H9 (cell line): Measurements from ENCODE around the gene OR10G7. TPM values are rescaled to one million over a fixed set of nuclear protein-coding genes. Genes with fewer than 3 reads are reported as not detected.

Experiments
- DNase-seq: peaks from one replicate; pipeline ENCODE4 v3.0.0-alpha.2; 2017
- H2AFZ ChIP-seq: one replicate; pipeline ENCODE4 v1.6.1; 2013; ENCODE audit warnings: mild to moderate bottlenecking, low read length, control low read depth, moderate library complexity
- H2AK5ac ChIP-seq: 2 replicates; pipeline ENCODE4 v1.6.1; 2013; ENCODE audit warnings: low read length, control low read depth, mixed read lengths; ENCODE audit not compliant: insufficient read length
- H2BK120ac ChIP-seq: one replicate; pipeline ENCODE4 v1.6.1; 2013; ENCODE audit warnings: low read depth, mild to moderate bottlenecking, low read length, control low read depth, inconsistent platforms; ENCODE audit not compliant: poor library complexity, severe bottlenecking
- H2BK12ac ChIP-seq: 2 replicates; pipeline ENCODE4 v1.6.1; 2013; ENCODE audit warnings: low read length, control low read depth, mixed read lengths, low read depth; ENCODE audit not compliant: insufficient read length
- H2BK15ac ChIP-seq: 2 replicates; pipeline ENCODE4 v1.6.1; 2013; ENCODE audit warnings: low read depth, low read length, control low read depth
- H2BK20ac ChIP-seq: one replicate; pipeline ENCODE4 v1.6.1; 2013; ENCODE audit warnings: low read depth, mild to moderate bottlenecking, low read length, control low read depth, inconsistent platforms; ENCODE audit not compliant: poor library complexity, severe bottlenecking
- H2BK5ac ChIP-seq: 2 replicates; pipeline ENCODE4 v1.6.1; 2013; ENCODE audit warnings: low read length, control low read depth, mixed read lengths; ENCODE audit not compliant: insufficient read length
- H3K14ac ChIP-seq: 2 replicates; pipeline ENCODE4 v1.6.1; 2013; ENCODE audit warnings: low read length, control low read depth; ENCODE audit not compliant: insufficient read depth
- H3K18ac ChIP-seq: 2 replicates; pipeline ENCODE4 v1.6.1; 2013; ENCODE audit warnings: low read depth, mild to moderate bottlenecking, mixed read lengths, low read length, control low read depth; ENCODE audit not compliant: insufficient read length
- H3K23ac ChIP-seq: 2 replicates; pipeline ENCODE4 v1.6.1; 2013; ENCODE audit warnings: low read length, control low read depth, mixed read lengths, low read depth; ENCODE audit not compliant: insufficient read length
- H3K23me2 ChIP-seq: 2 replicates; pipeline ENCODE4 v1.6.1; 2013; ENCODE audit warnings: low read depth, mild to moderate bottlenecking, mixed read lengths, low read length, control low read depth; ENCODE audit not compliant: insufficient read length, poor library complexity, severe bottlenecking
- H3K27ac ChIP-seq: 2 replicates; pipeline ENCODE4 v1.5.1; 2013; ENCODE audit warnings: low read length, control low read depth, mixed read lengths, low read depth; ENCODE audit not compliant: insufficient read length
- H3K27me3 ChIP-seq: 2 replicates; pipeline ENCODE4 v1.6.1; 2013; ENCODE audit warnings: low read length, control low read depth, inconsistent platforms; ENCODE audit not compliant: insufficient read depth
- H3K4ac ChIP-seq: 2 replicates; pipeline ENCODE4 v1.6.1; 2013; ENCODE audit warnings: low read depth, mild to moderate bottlenecking, control low read depth, inconsistent platforms, low read length, moderate library complexity
- H3K4me1 ChIP-seq: 2 replicates; pipeline ENCODE4 v1.6.1; 2013; ENCODE audit warnings: low read length, control low read depth, inconsistent platforms; ENCODE audit not compliant: insufficient read depth
- H3K4me2 ChIP-seq: 2 replicates; pipeline ENCODE4 v1.6.1; 2013; ENCODE audit warnings: low read length, control low read depth, mixed read lengths; ENCODE audit not compliant: insufficient read length, insufficient read depth
- H3K56ac ChIP-seq: 2 replicates; pipeline ENCODE4 v1.6.1; 2013; ENCODE audit warnings: low read depth, mild to moderate bottlenecking, mixed read lengths, low read length, control low read depth; ENCODE audit not compliant: insufficient read length
- H3K79me1 ChIP-seq: 2 replicates; pipeline ENCODE4 v1.6.1; 2013; ENCODE audit warnings: low read depth, mild to moderate bottlenecking, moderate library complexity, low read length, control low read depth, inconsistent platforms; ENCODE audit not compliant: insufficient read depth, poor library complexity, severe bottlenecking
- H3K79me2 ChIP-seq: 2 replicates; pipeline ENCODE4 v1.6.1; 2013; ENCODE audit warnings: low read length, control low read depth, inconsistent platforms; ENCODE audit not compliant: insufficient read depth
- H3K9ac ChIP-seq: 2 replicates; pipeline ENCODE4 v1.6.1; 2013; ENCODE audit warnings: low read length, control low read depth, mixed read lengths; ENCODE audit not compliant: insufficient read length; ENCODE audit errors: extremely low read depth
- H3K9me3 ChIP-seq: one replicate; pipeline ENCODE4 v1.6.1; 2013; ENCODE audit warnings: low read depth, low read length, inconsistent platforms; ENCODE audit not compliant: control insufficient read depth
- H3T11ph ChIP-seq: one replicate; pipeline ENCODE4 v1.6.1; 2013; ENCODE audit warnings: mild to moderate bottlenecking, low read length, control low read depth, inconsistent platforms
- H4K20me1 ChIP-seq: one replicate; pipeline ENCODE4 v1.6.1; 2013; ENCODE audit not compliant: control insufficient read depth, insufficient read length, insufficient read depth
- H4K5ac ChIP-seq: 2 replicates; pipeline ENCODE4 v1.6.1; 2013; ENCODE audit warnings: low read depth, mild to moderate bottlenecking, mixed read lengths, low read length, control low read depth; ENCODE audit not compliant: insufficient read length
- H4K8ac ChIP-seq: replicated peaks from 2 replicates; pipeline ENCODE4 v1.6.1; 2013; ENCODE audit warnings: low read length, control low read depth, mixed read lengths, low read depth; ENCODE audit not compliant: insufficient read length
- H4K91ac ChIP-seq: 2 replicates; pipeline ENCODE4 v1.6.1; 2013; ENCODE audit warnings: low read depth, mild to moderate bottlenecking, moderate library complexity, mixed read lengths, low read length, control low read depth; ENCODE audit not compliant: insufficient read length
- H3K27ac Mint-ChIP-seq, 3 experiments: 2 replicates in 2 of 3; 3 replicates in 1 of 3; pipeline ENCODE4 v1.8.0; 2020 to 2021; ENCODE audit warnings: mixed read lengths in 3 of 3, mild to moderate bottlenecking in 1 of 3, moderate library complexity in 1 of 3
- H3K27me3 Mint-ChIP-seq: 2 replicates; pipeline ENCODE4 v1.8.0; 2021; ENCODE audit warnings: low read depth, mild to moderate bottlenecking, moderate library complexity, mixed read lengths
- H3K36me3 Mint-ChIP-seq, 3 experiments: 2 replicates in 2 of 3; 3 replicates in 1 of 3; pipeline ENCODE4 v1.8.0; 2020 to 2021; ENCODE audit warnings: low read depth in 3 of 3, mixed read lengths in 3 of 3; ENCODE audit not compliant: insufficient read depth in 1 of 3
- H3K4me1 Mint-ChIP-seq, 2 experiments: 2 replicates each; pipeline ENCODE4 v1.8.0; 2020; ENCODE audit warnings: mixed read lengths in 2 of 2
- H3K4me3 Mint-ChIP-seq, 2 experiments: 2 replicates in 1 of 2; 3 replicates in 1 of 2; pipeline ENCODE4 v1.8.0; 2020 to 2021; ENCODE audit warnings: mild to moderate bottlenecking in 2 of 2, mixed read lengths in 2 of 2, moderate library complexity in 1 of 2
- H3K9me3 Mint-ChIP-seq, 2 experiments: 2 replicates in 1 of 2; 3 replicates in 1 of 2; pipeline ENCODE4 v1.8.0; 2020; ENCODE audit warnings: mild to moderate bottlenecking in 2 of 2, mixed read lengths in 2 of 2, moderate library complexity in 1 of 2
- CTCF ChIP-seq: fragments of 200-600 bp; sonication (generic); conservative IDR thresholded peaks from 3 replicates; pipeline ENCODE4 v1.8.0; 2021; ENCODE audit warnings: antibody characterized with exemption, mild to moderate bottlenecking
- WGBS: extraction: QIAGEN DNeasy Blood & Tissue Kit; methylation state at CpG from one replicate; pipeline ENCODE4 v1.1.7; 2013; ENCODE audit warnings: missing lambda C conversion rate, low lambda C conversion rate, mixed read lengths; ENCODE audit not compliant: insufficient read length; ENCODE audit errors: extremely low coverage; 5-methylcytosine and 5-hydroxymethylcytosine counted together
- total RNA-seq: library from RNA; stranded (reverse); gene quantifications from 2 replicates; pipeline ENCODE4 v1.2.1, GENCODE V29; 2021

Gene OR10G7
- total RNA-seq, 1 experiment from 2014 or later, result not detected

- Histone ChIP-seq H2BK5ac (no peak overlapping the region), H2BK15ac (no peak overlapping the region), H3K23ac (no peak overlapping the region), H2BK20ac (no peak overlapping the region), H3K79me2 (no peaks in the 10 kb centered on the region), H3K4ac (no peak overlapping the region), H4K20me1 (no peaks in the 10 kb centered on the region), H3K27me3 (no peaks in the 10 kb centered on the region), H2BK12ac (no peak overlapping the region), H4K5ac (no peak overlapping the region), H3K18ac (no peak overlapping the region), H3K27ac (no peak overlapping the region), H3K23me2 (no peaks in the 10 kb centered on the region), H4K8ac (no peak overlapping the region), H3K4me2 (no peak overlapping the region), H3K79me1 (no peaks in the 10 kb centered on the region), H2AFZ (no peak overlapping the region), H2BK120ac (no peak overlapping the region), H4K91ac (no peak overlapping the region), H3T11ph (no peak overlapping the region), H3K14ac (no peak overlapping the region), H3K56ac (no peak overlapping the region), H3K9me3 (no peaks in the 10 kb centered on the region), H3K4me1 (no peaks in the 10 kb centered on the region), H2AK5ac (no peak overlapping the region), H3K9ac (no peak overlapping the region)
- H3K27ac Mint-ChIP-seq, result no peak overlapping the region
- no peak overlapping the region for H3K4me3 Mint-ChIP-seq
- H3K4me1 Mint-ChIP-seq, result peaks cover 15 to 17% of the 10 kb centered on the region in 2 experiments
- no peaks in the 10 kb centered on the region for H3K36me3 Mint-ChIP-seq
- WGBS, result no CpG with 5 or more reads among the region's 4 CpGs
- TF ChIP-seq CTCF, result peak; percentile 25; the same call in 1 of the 3 replicates
- no peaks in the 10 kb centered on the region for H3K9me3 Mint-ChIP-seq
- peaks cover 2% of the 10 kb centered on the region; the same call in 1 of the 2 replicates for H3K27me3 Mint-ChIP-seq
- DNase-seq, result no peak
Measured at GRCh38 chr11:124071623-124071948, 30.5 kb upstream of the OR10G7 start.
